Osteoblast (primary cell): ENCODE measurements around the gene RBFOX2. TPM values are rescaled to one million over a fixed set of nuclear protein-coding genes. Genes with fewer than 3 reads are reported as not detected.
A peak's percentile ranks its signal among the peaks of the same experiment; 100 is the strongest.

Experiments
- DNase-seq: peaks from one replicate; pipeline ENCODE4 v3.0.0; 2011; ENCODE audit warnings: low spot score, mixed read lengths; ENCODE audit not compliant: insufficient read length; ENCODE audit errors: missing footprints
- H2AFZ ChIP-seq: 2 replicates; pipeline ENCODE4 v1.6.0; 2011; ENCODE audit warnings: mild to moderate bottlenecking, low read length
- H3K27ac ChIP-seq: 2 replicates; pipeline ENCODE4 v1.5.1; 2011; ENCODE audit warnings: mild to moderate bottlenecking, low read depth, low read length, moderate library complexity
- H3K27me3 ChIP-seq: 2 replicates; pipeline ENCODE4 v1.6.0; 2012; ENCODE audit warnings: mild to moderate bottlenecking, control low read depth, inconsistent platforms, low read length, moderate library complexity; ENCODE audit not compliant: insufficient read depth
- H3K36me3 ChIP-seq: 2 replicates; pipeline ENCODE4 v1.5.1; 2011; ENCODE audit warnings: mild to moderate bottlenecking, low read length, control low read depth, moderate library complexity; ENCODE audit not compliant: insufficient read depth
- H3K4me1 ChIP-seq: 2 replicates; pipeline ENCODE4 v1.5.1; 2011; ENCODE audit warnings: mild to moderate bottlenecking, low read length, control low read depth, moderate library complexity; ENCODE audit not compliant: insufficient read depth
- H3K4me2 ChIP-seq: 2 replicates; pipeline ENCODE4 v1.6.0; 2011; ENCODE audit warnings: mild to moderate bottlenecking, low read length; ENCODE audit not compliant: insufficient read depth
- H3K4me3 ChIP-seq: fragments of 200-600 bp; sonication (generic); 3 replicates; pipeline ENCODE4 v1.5.1; 2012; ENCODE audit warnings: mild to moderate bottlenecking, low read length, inconsistent platforms; ENCODE audit not compliant: insufficient read depth
- H3K79me2 ChIP-seq: 2 replicates; pipeline ENCODE4 v1.6.0; 2012; ENCODE audit warnings: mild to moderate bottlenecking, low read length, control low read depth, inconsistent platforms; ENCODE audit not compliant: insufficient read depth
- H3K9me3 ChIP-seq: 2 replicates; pipeline ENCODE4 v1.5.1; 2011; ENCODE audit warnings: low read depth, low read length, control low read depth
- H4K20me1 ChIP-seq: 2 replicates; pipeline ENCODE4 v1.6.0; 2012; ENCODE audit warnings: mild to moderate bottlenecking, low read length, control low read depth; ENCODE audit not compliant: insufficient read depth
- CTCF ChIP-seq: IDR thresholded peaks from 2 replicates; pipeline ENCODE4 v1.5.1; 2011; ENCODE audit warnings: mild to moderate bottlenecking, low read depth, low read length, moderate library complexity; ENCODE audit errors: extremely low read depth
- total RNA-seq: library from RNA; depleted of rRNA; stranded (reverse); fragments of >200 nt; gene quantifications from 2 replicates; pipeline ENCODE4 v1.2.3, GENCODE V29; 2012

RBFOX2 gene
- total RNA-seq, 1 donor = 171 TPM

GRCh38 chr22:35785181-35785923 is 243.3 kb downstream of the RBFOX2 start:
- peak overlapping the region; percentile 0 for H3K4me2 ChIP-seq
- H4K20me1 ChIP-seq = peaks cover 38% of the 10 kb centered on the region
- TF ChIP-seq CTCF = no peak
- H3K36me3 ChIP-seq = peaks cover 15% of the 10 kb centered on the region
- H3K79me2 ChIP-seq = peaks cover 86% of the 10 kb centered on the region
- peak overlapping the region; percentile 3 for H3K27ac ChIP-seq
- H3K27me3 ChIP-seq = no peaks in the 10 kb centered on the region
- H3K4me3 ChIP-seq = no peak overlapping the region
- no peak overlapping the region for H2AFZ ChIP-seq
- H3K4me1 ChIP-seq = peaks cover 30% of the 10 kb centered on the region
- DNase-seq = no peak
- no peaks in the 10 kb centered on the region for H3K9me3 ChIP-seq

GRCh38 chr22:35784633-35785032 is 244.0 kb downstream of the RBFOX2 start:
- Histone ChIP-seq H3K27me3 (no peaks in the 10 kb centered on the region), H3K9me3 (no peaks in the 10 kb centered on the region), H3K4me2 (peak overlapping the region; percentile 0), H3K27ac (peak overlapping the region; percentile 65), H3K36me3 (peaks cover 20% of the 10 kb centered on the region), H3K4me3 (no peak overlapping the region), H4K20me1 (peaks cover 34% of the 10 kb centered on the region), H3K79me2 (peaks cover 86% of the 10 kb centered on the region), H3K4me1 (peaks cover 30% of the 10 kb centered on the region), H2AFZ (no peak overlapping the region)
- no peak for TF ChIP-seq CTCF
- no peak for DNase-seq

GRCh38 chr22:35783943-35784614 is 244.5 kb downstream of the RBFOX2 start:
- peaks cover 22% of the 10 kb centered on the region for H3K36me3 ChIP-seq

More at GRCh38 chr22:35783943-35784614, 244.5 kb downstream of the RBFOX2 start:
- Histone ChIP-seq H3K27me3 (no peaks in the 10 kb centered on the region), H3K27ac (peak overlapping the region; percentile 65), H2AFZ (no peak overlapping the region), H3K4me2 (peak overlapping the region; percentile 0), H4K20me1 (peaks cover 34% of the 10 kb centered on the region), H3K9me3 (no peaks in the 10 kb centered on the region), H3K79me2 (peaks cover 87% of the 10 kb centered on the region), H3K4me1 (peaks cover 30% of the 10 kb centered on the region), H3K4me3 (no peak overlapping the region)
- no peak for TF ChIP-seq CTCF
- DNase-seq = peak; percentile 88
